GM12878 (cell line): ENCODE data around the gene RIMS3. TPM values are rescaled to one million over a fixed set of nuclear protein-coding genes. Genes with fewer than 3 reads are reported as not detected.

ENCODE experiments used
- CBFB ChIP-seq: IDR thresholded peaks from 2 replicates; pipeline ENCODE4 v1.6.1; 2016; ENCODE audit warnings: antibody characterized with exemption, low read depth
- E2F4 ChIP-seq: IDR thresholded peaks from 2 replicates; pipeline ENCODE4 v1.6.1; 2012; ENCODE audit warnings: low read depth, low read length, improper control_type of control experiment
- EED ChIP-seq: sonication (generic); IDR thresholded peaks from 2 replicates; pipeline ENCODE4 v1.6.1; 2016; ENCODE audit warnings: antibody characterized with exemption, low read depth
- IRF3 ChIP-seq: fragments of 450-650 bp; IDR thresholded peaks from 2 replicates; pipeline ENCODE4 v1.6.1; 2014; ENCODE audit warnings: mild to moderate bottlenecking
- JUNB ChIP-seq: IDR thresholded peaks from 2 replicates; pipeline ENCODE4 v1.6.1; 2016; ENCODE audit warnings: antibody characterized with exemption, mild to moderate bottlenecking
- MAX ChIP-seq: IDR thresholded peaks from 2 replicates; pipeline ENCODE4 v1.6.1; 2012; ENCODE audit warnings: low read depth, low read length, improper control_type of control experiment
- MYB ChIP-seq: fragments of 150-350 bp; IDR thresholded peaks from 2 replicates; pipeline ENCODE4 v1.6.1; 2014; ENCODE audit warnings: mild to moderate bottlenecking, low read depth, low read length, borderline replicate concordance
- MYC ChIP-seq: IDR thresholded peaks from 2 replicates; pipeline ENCODE4 v1.6.1; 2011; ENCODE audit warnings: mild to moderate bottlenecking, low read length, moderate library complexity, inconsistent platforms; ENCODE audit not compliant: insufficient read depth, insufficient replicate concordance, insufficient read length, severe bottlenecking
- NBN ChIP-seq: fragments of 450-650 bp; IDR thresholded peaks from 2 replicates; pipeline ENCODE4 v1.6.1; 2016
- NR2C1 ChIP-seq: fragments of 450-650 bp; IDR thresholded peaks from 2 replicates; pipeline ENCODE4 v1.6.1; 2017; ENCODE audit warnings: antibody characterized with exemption, mild to moderate bottlenecking, moderate library complexity
- PAX5 ChIP-seq: IDR thresholded peaks from 2 replicates; pipeline ENCODE4 v1.6.1; 2011; ENCODE audit warnings: low read depth, low read length, borderline replicate concordance
- PKNOX1 ChIP-seq: fragments of 450-650 bp; IDR thresholded peaks from 2 replicates; pipeline ENCODE4 v1.6.1; 2016; ENCODE audit warnings: mild to moderate bottlenecking
- RBBP5 ChIP-seq: fragments of 200-600 bp; sonication (generic); conservative IDR thresholded peaks from 2 replicates; pipeline ENCODE4 v1.6.1; 2016
- SKIL ChIP-seq: fragments of 450-650 bp; IDR thresholded peaks from 2 replicates; pipeline ENCODE4 v1.6.1; 2017; ENCODE audit warnings: mild to moderate bottlenecking, low read depth, inconsistent platforms; ENCODE audit not compliant: poor library complexity, severe bottlenecking
- SMAD1 ChIP-seq: fragments of 450-650 bp; IDR thresholded peaks from 2 replicates; pipeline ENCODE4 v1.6.1; 2018; ENCODE audit warnings: mild to moderate bottlenecking, low read depth; ENCODE audit not compliant: partially characterized antibody
- SREBF1 ChIP-seq: IDR thresholded peaks from 2 replicates; pipeline ENCODE4 v1.6.1; 2012; ENCODE audit warnings: mild to moderate bottlenecking, low read length
- SUZ12 ChIP-seq: fragments of 200-600 bp; sonication (generic); IDR thresholded peaks from one replicate; pipeline ENCODE4 v1.6.1; 2018; ENCODE audit warnings: antibody characterized with exemption, mild to moderate bottlenecking; ENCODE audit not compliant: unreplicated experiment
- TCF3 ChIP-seq: IDR thresholded peaks from 2 replicates; pipeline ENCODE4 v1.6.1; 2012; ENCODE audit warnings: low read depth, mild to moderate bottlenecking, low read length, borderline replicate concordance; ENCODE audit not compliant: insufficient read depth
- YBX1 ChIP-seq: fragments of 450-650 bp; IDR thresholded peaks from 2 replicates; pipeline ENCODE4 v1.6.1; 2016; ENCODE audit warnings: antibody characterized with exemption
- ZBTB40 ChIP-seq: fragments of 450-650 bp; IDR thresholded peaks from 2 replicates; pipeline ENCODE4 v1.6.1; 2016; ENCODE audit warnings: mild to moderate bottlenecking, moderate library complexity, borderline replicate concordance
- ZNF207 ChIP-seq: fragments of 450-650 bp; IDR thresholded peaks from 2 replicates; pipeline ENCODE4 v1.6.1; 2014; ENCODE audit warnings: antibody characterized with exemption, mild to moderate bottlenecking, borderline replicate concordance
- polyA plus RNA-seq, 11 experiments: library from polyadenylated mRNA; depleted of rRNA in 4 of 11; unstranded in 6 of 11; stranded (reverse) in 5 of 11; fragments of >200 nt; fragmentation: Nextera tagmentation in 4 of 11; fragmentation: Illumina TruSeq in 1 of 11; extraction: Ambion mirVana in 4 of 11; extraction: Trizol in 1 of 11; gene quantifications; 1 replicate in 1 of 11; 2 replicates in 10 of 11; pipeline versions ENCODE4 v1.2.1 to v1.2.3, GENCODE V29; 2011 to 2016; ENCODE audit warnings: inconsistent platforms in 2 of 11, missing spikeins in 2 of 11, low read depth in 1 of 11
- total RNA-seq, 4 experiments: library from RNA; depleted of rRNA in 3 of 4; stranded (reverse); fragments of >200 nt in 3 of 4; fragmentation: Illumina TruSeq in 1 of 4; extraction: Trizol in 1 of 4; gene quantifications; 2 replicates each; pipeline versions ENCODE4 v1.2.1 to v1.2.3, GENCODE V29; 2013 to 2021

Gene RIMS3
- total and polyA plus RNA-seq, 10 of the 15 experiments (the other 5 are each of a cell fraction or from before 2014, with no cell fraction given) = 0.02 to 4.7 (median 0.39) TPM

- peak; percentile 82; the same call in 1 of the 2 replicates for TF ChIP-seq ZBTB40
- no peak for TF ChIP-seq MYB
- TF ChIP-seq MYC = no peak
- no peak for TF ChIP-seq NBN
- no peak for TF ChIP-seq PAX5
- no peak for TF ChIP-seq TCF3
- peak; percentile 97 for TF ChIP-seq PKNOX1
- TF ChIP-seq MAX = 0 out of 2 replicates have a peak, but pooled peaks have one; percentile 32
- 0 out of 2 replicates have a peak, but pooled peaks have one; percentile 29 for TF ChIP-seq CBFB
- TF ChIP-seq SUZ12 = no peak
- TF ChIP-seq ZNF207 = no peak
- peak; percentile 70 for TF ChIP-seq SKIL
- TF ChIP-seq SMAD1 = no peak
- peak; percentile 86; the same call in 1 of the 2 replicates for TF ChIP-seq IRF3
- TF ChIP-seq JUNB = no peak
- TF ChIP-seq SREBF1 = no peak
- TF ChIP-seq E2F4 = no peak
- TF ChIP-seq YBX1 = no peak
- TF ChIP-seq RBBP5 = no peak
- TF ChIP-seq EED = no peak
- peak; percentile 75 for TF ChIP-seq NR2C1
These were observed 43.8 kb upstream of the RIMS3 start (continued) for GRCh38 chr1:40709100-40709801.
